Uterus (tissue), 2 donors: ENCODE measurements around the gene TKFC.

Experiments
- CTCF ChIP-seq, 4 experiments: fragments of 200-600 bp in 2 of 4; fragments of 450-650 bp in 2 of 4; sonication (generic) in 2 of 4; IDR thresholded peaks; one replicate each; pipeline ENCODE4 v1.5.1; 2016 to 2019; ENCODE audit warnings: antibody characterized with exemption in 4 of 4, mild to moderate bottlenecking in 2 of 4, moderate library complexity in 1 of 4
- POLR2A ChIP-seq, 2 donors: fragments of 450-650 bp; IDR thresholded peaks; one replicate each; pipeline ENCODE4 v1.6.1; 2016; ENCODE audit warnings: antibody characterized with exemption in 2 of 2, mild to moderate bottlenecking in 1 of 2, moderate library complexity in 1 of 2

DNA sequence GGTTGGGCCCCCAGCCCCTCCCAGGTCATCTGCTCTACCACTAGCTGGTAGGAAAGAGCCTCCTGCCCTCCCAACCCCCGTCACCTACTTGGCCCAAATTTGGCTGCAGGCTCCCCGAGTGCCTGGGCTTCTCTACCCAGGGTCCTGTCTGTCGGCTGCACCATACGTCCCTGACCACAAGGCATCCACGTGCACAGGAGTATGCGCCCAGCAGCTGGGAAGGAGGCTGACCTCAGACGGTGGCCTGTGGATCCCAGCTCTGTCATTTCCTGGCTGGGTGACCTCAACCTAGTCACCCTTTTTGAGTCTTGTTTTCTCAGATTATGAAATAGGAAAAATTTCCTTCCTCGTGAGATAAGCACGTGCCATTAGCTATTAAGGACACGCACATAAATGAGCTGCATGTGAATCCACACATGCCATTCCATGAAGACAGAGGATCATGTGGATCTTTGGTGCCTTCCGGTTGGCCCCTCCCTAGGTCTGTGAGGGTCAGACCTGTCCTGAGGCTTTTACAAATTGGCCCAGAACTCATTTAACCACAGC is 15.0 kb downstream of the TKFC start:
- no peak for TF ChIP-seq CTCF (IDR thresholded peaks at IDR 0.05)
- no peak for TF ChIP-seq POLR2A (IDR thresholded peaks at IDR 0.05)
